H9 (cell line): ENCODE results near the gene GRHL3. TPM values are rescaled to one million over a fixed set of nuclear protein-coding genes. Genes with fewer than 3 reads are reported as not detected.
"Not testable (repeated sequence)": the region's sequence is repeated elsewhere in the genome, so short reads cannot be mapped to it uniquely, and the experiment has no call there.

Source experiments
- DNase-seq: peaks from one replicate; pipeline ENCODE4 v3.0.0-alpha.2; 2017
- H2AFZ ChIP-seq: one replicate; pipeline ENCODE4 v1.6.1; 2013; ENCODE audit warnings: mild to moderate bottlenecking, low read length, control low read depth, moderate library complexity
- H2AK5ac ChIP-seq: 2 replicates; pipeline ENCODE4 v1.6.1; 2013; ENCODE audit warnings: low read length, control low read depth, mixed read lengths; ENCODE audit not compliant: insufficient read length
- H2BK120ac ChIP-seq: one replicate; pipeline ENCODE4 v1.6.1; 2013; ENCODE audit warnings: low read depth, mild to moderate bottlenecking, low read length, control low read depth, inconsistent platforms; ENCODE audit not compliant: poor library complexity, severe bottlenecking
- H2BK12ac ChIP-seq: 2 replicates; pipeline ENCODE4 v1.6.1; 2013; ENCODE audit warnings: low read length, control low read depth, mixed read lengths, low read depth; ENCODE audit not compliant: insufficient read length
- H2BK15ac ChIP-seq: 2 replicates; pipeline ENCODE4 v1.6.1; 2013; ENCODE audit warnings: low read depth, low read length, control low read depth
- H2BK20ac ChIP-seq: one replicate; pipeline ENCODE4 v1.6.1; 2013; ENCODE audit warnings: low read depth, mild to moderate bottlenecking, low read length, control low read depth, inconsistent platforms; ENCODE audit not compliant: poor library complexity, severe bottlenecking
- H2BK5ac ChIP-seq: 2 replicates; pipeline ENCODE4 v1.6.1; 2013; ENCODE audit warnings: low read length, control low read depth, mixed read lengths; ENCODE audit not compliant: insufficient read length
- H3K14ac ChIP-seq: 2 replicates; pipeline ENCODE4 v1.6.1; 2013; ENCODE audit warnings: low read length, control low read depth; ENCODE audit not compliant: insufficient read depth
- H3K18ac ChIP-seq: 2 replicates; pipeline ENCODE4 v1.6.1; 2013; ENCODE audit warnings: low read depth, mild to moderate bottlenecking, mixed read lengths, low read length, control low read depth; ENCODE audit not compliant: insufficient read length
- H3K23ac ChIP-seq: 2 replicates; pipeline ENCODE4 v1.6.1; 2013; ENCODE audit warnings: low read length, control low read depth, mixed read lengths, low read depth; ENCODE audit not compliant: insufficient read length
- H3K23me2 ChIP-seq: 2 replicates; pipeline ENCODE4 v1.6.1; 2013; ENCODE audit warnings: low read depth, mild to moderate bottlenecking, mixed read lengths, low read length, control low read depth; ENCODE audit not compliant: insufficient read length, poor library complexity, severe bottlenecking
- H3K27ac ChIP-seq: 2 replicates; pipeline ENCODE4 v1.5.1; 2013; ENCODE audit warnings: low read length, control low read depth, mixed read lengths, low read depth; ENCODE audit not compliant: insufficient read length
- H3K27me3 ChIP-seq: 2 replicates; pipeline ENCODE4 v1.6.1; 2013; ENCODE audit warnings: low read length, control low read depth, inconsistent platforms; ENCODE audit not compliant: insufficient read depth
- H3K4ac ChIP-seq: 2 replicates; pipeline ENCODE4 v1.6.1; 2013; ENCODE audit warnings: low read depth, mild to moderate bottlenecking, control low read depth, inconsistent platforms, low read length, moderate library complexity
- H3K4me1 ChIP-seq: 2 replicates; pipeline ENCODE4 v1.6.1; 2013; ENCODE audit warnings: low read length, control low read depth, inconsistent platforms; ENCODE audit not compliant: insufficient read depth
- H3K4me2 ChIP-seq: 2 replicates; pipeline ENCODE4 v1.6.1; 2013; ENCODE audit warnings: low read length, control low read depth, mixed read lengths; ENCODE audit not compliant: insufficient read length, insufficient read depth
- H3K56ac ChIP-seq: 2 replicates; pipeline ENCODE4 v1.6.1; 2013; ENCODE audit warnings: low read depth, mild to moderate bottlenecking, mixed read lengths, low read length, control low read depth; ENCODE audit not compliant: insufficient read length
- H3K79me1 ChIP-seq: 2 replicates; pipeline ENCODE4 v1.6.1; 2013; ENCODE audit warnings: low read depth, mild to moderate bottlenecking, moderate library complexity, low read length, control low read depth, inconsistent platforms; ENCODE audit not compliant: insufficient read depth, poor library complexity, severe bottlenecking
- H3K79me2 ChIP-seq: 2 replicates; pipeline ENCODE4 v1.6.1; 2013; ENCODE audit warnings: low read length, control low read depth, inconsistent platforms; ENCODE audit not compliant: insufficient read depth
- H3K9ac ChIP-seq: 2 replicates; pipeline ENCODE4 v1.6.1; 2013; ENCODE audit warnings: low read length, control low read depth, mixed read lengths; ENCODE audit not compliant: insufficient read length; ENCODE audit errors: extremely low read depth
- H3K9me3 ChIP-seq: one replicate; pipeline ENCODE4 v1.6.1; 2013; ENCODE audit warnings: low read depth, low read length, inconsistent platforms; ENCODE audit not compliant: control insufficient read depth
- H3T11ph ChIP-seq: one replicate; pipeline ENCODE4 v1.6.1; 2013; ENCODE audit warnings: mild to moderate bottlenecking, low read length, control low read depth, inconsistent platforms
- H4K20me1 ChIP-seq: one replicate; pipeline ENCODE4 v1.6.1; 2013; ENCODE audit not compliant: control insufficient read depth, insufficient read length, insufficient read depth
- H4K5ac ChIP-seq: 2 replicates; pipeline ENCODE4 v1.6.1; 2013; ENCODE audit warnings: low read depth, mild to moderate bottlenecking, mixed read lengths, low read length, control low read depth; ENCODE audit not compliant: insufficient read length
- H4K8ac ChIP-seq: replicated peaks from 2 replicates; pipeline ENCODE4 v1.6.1; 2013; ENCODE audit warnings: low read length, control low read depth, mixed read lengths, low read depth; ENCODE audit not compliant: insufficient read length
- H4K91ac ChIP-seq: 2 replicates; pipeline ENCODE4 v1.6.1; 2013; ENCODE audit warnings: low read depth, mild to moderate bottlenecking, moderate library complexity, mixed read lengths, low read length, control low read depth; ENCODE audit not compliant: insufficient read length
- H3K27ac Mint-ChIP-seq, 3 experiments: 2 replicates in 2 of 3; 3 replicates in 1 of 3; pipeline ENCODE4 v1.8.0; 2020 to 2021; ENCODE audit warnings: mixed read lengths in 3 of 3, mild to moderate bottlenecking in 1 of 3, moderate library complexity in 1 of 3
- H3K27me3 Mint-ChIP-seq: 2 replicates; pipeline ENCODE4 v1.8.0; 2021; ENCODE audit warnings: low read depth, mild to moderate bottlenecking, moderate library complexity, mixed read lengths
- H3K36me3 Mint-ChIP-seq, 3 experiments: 2 replicates in 2 of 3; 3 replicates in 1 of 3; pipeline ENCODE4 v1.8.0; 2020 to 2021; ENCODE audit warnings: low read depth in 3 of 3, mixed read lengths in 3 of 3; ENCODE audit not compliant: insufficient read depth in 1 of 3
- H3K4me1 Mint-ChIP-seq, 2 experiments: 2 replicates each; pipeline ENCODE4 v1.8.0; 2020; ENCODE audit warnings: mixed read lengths in 2 of 2
- H3K4me3 Mint-ChIP-seq, 2 experiments: 2 replicates in 1 of 2; 3 replicates in 1 of 2; pipeline ENCODE4 v1.8.0; 2020 to 2021; ENCODE audit warnings: mild to moderate bottlenecking in 2 of 2, mixed read lengths in 2 of 2, moderate library complexity in 1 of 2
- H3K9me3 Mint-ChIP-seq, 2 experiments: 2 replicates in 1 of 2; 3 replicates in 1 of 2; pipeline ENCODE4 v1.8.0; 2020; ENCODE audit warnings: mild to moderate bottlenecking in 2 of 2, mixed read lengths in 2 of 2, moderate library complexity in 1 of 2
- CTCF ChIP-seq: fragments of 200-600 bp; sonication (generic); conservative IDR thresholded peaks from 3 replicates; pipeline ENCODE4 v1.8.0; 2021; ENCODE audit warnings: antibody characterized with exemption, mild to moderate bottlenecking
- WGBS: extraction: QIAGEN DNeasy Blood & Tissue Kit; methylation state at CpG from one replicate; pipeline ENCODE4 v1.1.7; 2013; ENCODE audit warnings: missing lambda C conversion rate, low lambda C conversion rate, mixed read lengths; ENCODE audit not compliant: insufficient read length; ENCODE audit errors: extremely low coverage; 5-methylcytosine and 5-hydroxymethylcytosine counted together
- long read RNA-seq: library from polyadenylated mRNA; unstranded; transcript quantifications from one replicate; pipeline ENCODE4 v2.0.0, GENCODE V29; 2020
- total RNA-seq: library from RNA; stranded (reverse); gene quantifications from 2 replicates; pipeline ENCODE4 v1.2.1, GENCODE V29; 2021

GRHL3 gene
- total RNA-seq, result 3.5 and 4.0 TPM in 2 replicates
- long read RNA-seq, partial matches to known transcripts, result 1 of 10 reads
- long read RNA-seq, other reads (novel, unspliced or antisense), result 9 of 10 reads

- H2BK15ac ChIP-seq, result no peak within 1 kb of the TSS
- no CpG with 5 or more reads among the region's 21 CpGs for WGBS
- no peaks in the 10 kb centered on the region for H3K9me3 ChIP-seq
- H4K91ac ChIP-seq, result no peak within 1 kb of the TSS
- no peak within 1 kb of the TSS for H4K5ac ChIP-seq
- Mint-ChIP-seq H3K4me3 (peak within 1 kb of the TSS; percentile 63 to 76), H3K27ac (peak within 1 kb of the TSS; percentile 4 to 35 (median 20); a peak in 2 of 7 replicates), H3K27me3 (peaks cover 43% of the 10 kb centered on the region), H3K4me1 (peaks cover 51 to 64% of the 10 kb centered on the region in 2 experiments), H3K36me3 (no peaks in the 10 kb centered on the region), H3K9me3 (no peaks in the 10 kb centered on the region; a peak in 1 of 5 replicates)
- no peak within 1 kb of the TSS for H2BK20ac ChIP-seq
- no peak within 1 kb of the TSS for H3K18ac ChIP-seq
- no peak within 1 kb of the TSS for H3K56ac ChIP-seq
- peak; percentile 93 for DNase-seq
- no peak within 1 kb of the TSS for H3K23ac ChIP-seq
- no peak within 1 kb of the TSS for H3K9ac ChIP-seq
- peaks cover 8% of the 10 kb centered on the region; the same call in 1 of the 2 replicates for H3K27me3 ChIP-seq
- no peak within 1 kb of the TSS for H2BK5ac ChIP-seq
- no peak within 1 kb of the TSS for H2BK12ac ChIP-seq
- H2BK120ac ChIP-seq, result no peak within 1 kb of the TSS
- peaks cover 15% of the 10 kb centered on the region for H3K23me2 ChIP-seq
- H3K4me2 ChIP-seq, result peak within 1 kb of the TSS; percentile 85
- no peaks in the 10 kb centered on the region for H3K79me2 ChIP-seq
- H3K14ac ChIP-seq, result no peak within 1 kb of the TSS; the same call in 1 of the 2 replicates
- no peak within 1 kb of the TSS for H2AK5ac ChIP-seq
- H3K4me1 ChIP-seq, result no peaks in the 10 kb centered on the region
- H4K20me1 ChIP-seq, result peaks cover 3% of the 10 kb centered on the region
- peak within 1 kb of the TSS; percentile 76 for H2AFZ ChIP-seq
- no peak within 1 kb of the TSS for H4K8ac ChIP-seq
- H3K79me1 ChIP-seq, result no peaks in the 10 kb centered on the region
- no peak for TF ChIP-seq CTCF
- H3K4ac ChIP-seq, result no peak within 1 kb of the TSS
- H3K27ac ChIP-seq, result no peak within 1 kb of the TSS
- no peak within 1 kb of the TSS for H3T11ph ChIP-seq
Measured at GRCh38 chr1:24319312-24319863, at the start of gene GRHL3. GRHL3 (plus strand) TSS chr1:24319357; CDS start chr1:24319552, 195 bp downstream.

- not testable (repeated sequence) for H3K4ac ChIP-seq, H4K20me1 ChIP-seq, H3T11ph ChIP-seq, H3K9ac ChIP-seq, DNase-seq, H4K8ac ChIP-seq, H2BK20ac ChIP-seq, H3K23ac ChIP-seq, H3K23me2 ChIP-seq, H3K18ac ChIP-seq, H3K79me2 ChIP-seq, H2AK5ac ChIP-seq, H3K79me1 ChIP-seq, H3K27ac ChIP-seq, H4K5ac ChIP-seq, H3K4me2 ChIP-seq, H3K27ac Mint-ChIP-seq, H3K36me3 Mint-ChIP-seq, H3K14ac ChIP-seq, H3K56ac ChIP-seq, H3K4me1 Mint-ChIP-seq, H3K4me1 ChIP-seq, H2BK15ac ChIP-seq, H2BK120ac ChIP-seq, H3K27me3 ChIP-seq, H2BK12ac ChIP-seq, H2BK5ac ChIP-seq, H4K91ac ChIP-seq, H3K4me3 Mint-ChIP-seq, H3K9me3 ChIP-seq, H2AFZ ChIP-seq
- WGBS, result no CpG with 5 or more reads among the region's 20 CpGs
- H3K9me3 Mint-ChIP-seq, result peaks cover 18 to 20% of the 10 kb centered on the region in 2 experiments
- peaks cover 13% of the 10 kb centered on the region for H3K27me3 Mint-ChIP-seq
Measured at GRCh38 chr1:24274203-24275103, 44.7 kb upstream of the GRHL3 start.
